Muscle layer of colon (tissue), 2 donors: ENCODE measurements around the gene CRB3.

ENCODE experiments used
- H3K27ac ChIP-seq: one replicate; pipeline ENCODE4 v1.7.0; 2013; ENCODE audit warnings: low read depth, mild to moderate bottlenecking, low read length, moderate library complexity
- H3K27me3 ChIP-seq, 2 donors: one replicate each; pipeline ENCODE4 v1.7.0; 2013; ENCODE audit warnings: low read length in 2 of 2, mild to moderate bottlenecking in 2 of 2; ENCODE audit not compliant: insufficient read depth in 2 of 2, control insufficient read depth in 1 of 2
- H3K36me3 ChIP-seq: one replicate; pipeline ENCODE4 v1.7.0; 2013; ENCODE audit warnings: mild to moderate bottlenecking, low read length; ENCODE audit not compliant: insufficient read depth
- H3K4me1 ChIP-seq: one replicate; pipeline ENCODE4 v1.7.0; 2013; ENCODE audit warnings: mild to moderate bottlenecking, low read length; ENCODE audit not compliant: insufficient read depth
- H3K4me3 ChIP-seq, 2 donors: one replicate each; pipeline ENCODE4 v1.7.0; 2013; ENCODE audit warnings: low read length in 2 of 2, low read depth in 1 of 2, mild to moderate bottlenecking in 1 of 2, moderate library complexity in 1 of 2
- H3K9ac ChIP-seq: one replicate; pipeline ENCODE4 v1.7.0; 2013; ENCODE audit warnings: low read length
- H3K9me3 ChIP-seq: one replicate; pipeline ENCODE4 v1.7.0; 2013; ENCODE audit warnings: mild to moderate bottlenecking, low read length
- donor health status: abdominal sarcoma.
- donor health status: Adenocarcinoma of cecum.

Gene CRB3, protein sequence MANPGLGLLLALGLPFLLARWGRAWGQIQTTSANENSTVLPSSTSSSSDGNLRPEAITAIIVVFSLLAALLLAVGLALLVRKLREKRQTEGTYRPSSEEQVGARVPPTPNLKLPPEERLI

DNA sequence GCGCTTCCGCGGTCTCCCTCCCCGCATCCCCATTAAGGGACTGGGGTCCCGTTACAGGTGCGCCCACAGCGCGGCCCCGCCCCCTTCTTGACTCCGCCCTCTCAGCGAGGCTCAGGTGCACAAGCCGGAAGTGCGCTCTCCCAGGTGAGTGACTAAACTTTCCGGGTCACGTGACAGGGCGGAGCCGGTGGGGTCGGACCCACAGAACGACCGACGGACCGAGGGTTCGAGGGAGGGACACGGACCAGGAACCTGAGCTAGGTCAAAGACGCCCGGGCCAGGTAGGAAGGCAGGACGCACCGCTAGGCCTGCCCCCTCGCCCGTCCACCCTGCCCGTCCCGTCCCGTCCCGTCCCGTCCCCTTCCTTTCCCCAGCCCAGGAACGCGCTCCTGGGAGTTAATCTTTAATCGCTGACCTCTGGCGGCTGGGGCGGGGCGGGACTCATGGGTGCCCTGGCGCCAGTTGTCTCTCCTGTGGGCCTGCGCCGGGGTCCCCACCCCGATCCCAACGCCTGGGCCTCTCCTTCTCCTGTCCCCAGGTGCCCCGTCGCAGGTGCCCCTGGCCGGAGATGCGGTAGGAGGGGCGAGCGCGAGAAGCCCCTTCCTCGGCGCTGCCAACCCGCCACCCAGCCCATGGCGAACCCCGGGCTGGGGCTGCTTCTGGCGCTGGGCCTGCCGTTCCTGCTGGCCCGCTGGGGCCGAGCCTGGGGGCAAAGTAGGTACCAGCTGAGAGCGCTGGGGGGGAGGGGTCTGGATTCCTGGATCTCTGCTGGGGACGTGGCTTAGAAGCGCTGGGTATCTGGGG is at the start of gene CRB3:
CRB3 (plus strand) TSS at position 202 of the 804 bp plus-strand sequence; CDS start at position 633, 431 bp downstream.
- peaks cover 0 to 22% of the 10 kb centered on the region in 2 donors for H3K27me3 ChIP-seq
- no peak within 1 kb of the TSS for H3K27ac ChIP-seq
- no peaks in the 10 kb centered on the region for H3K4me1 ChIP-seq
- no peaks in the 10 kb centered on the region for H3K36me3 ChIP-seq
- no peak within 1 kb of the TSS for H3K9ac ChIP-seq
- H3K9me3 ChIP-seq: no peaks in the 10 kb centered on the region
- H3K4me3 ChIP-seq: no peak within 1 kb of the TSS

DNA sequence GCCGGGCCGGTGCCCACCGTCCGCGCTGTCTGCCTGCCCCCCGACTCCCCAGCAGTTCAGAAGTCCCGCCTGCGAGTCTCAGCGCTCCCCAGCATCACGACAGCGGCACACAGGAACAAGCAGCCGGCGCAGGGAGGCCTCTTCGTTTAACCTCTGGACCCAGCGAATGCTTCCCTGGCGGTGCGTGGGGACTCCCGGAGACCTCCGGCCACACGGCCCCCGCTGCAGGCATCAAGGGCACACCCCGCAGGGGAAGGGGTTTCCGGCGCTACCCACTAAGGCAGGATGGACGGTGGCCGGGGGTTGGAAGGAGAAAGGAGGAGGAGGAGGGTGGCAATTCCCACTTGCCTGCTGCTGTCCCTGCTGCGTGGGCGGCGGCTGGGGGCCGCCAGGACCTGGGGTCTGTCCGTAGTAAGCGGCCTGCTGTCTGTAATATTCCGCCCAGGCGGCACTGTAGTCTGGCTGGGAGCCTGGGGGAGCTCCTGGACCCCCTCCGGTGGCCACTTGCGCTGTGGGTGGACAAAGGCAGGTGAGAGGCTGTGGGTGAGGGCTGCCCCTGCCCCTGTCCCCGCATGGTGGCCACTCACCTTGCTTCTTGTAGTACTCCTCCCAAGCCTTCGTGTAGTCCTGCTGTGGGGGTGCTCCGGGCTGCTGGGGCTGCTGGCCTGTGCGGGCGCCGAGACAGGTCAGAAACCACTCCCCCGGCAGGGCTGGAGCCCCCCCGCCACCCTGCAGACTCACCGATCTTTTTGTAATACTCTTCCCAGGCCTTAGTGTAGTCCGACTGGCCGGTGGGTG is 49.1 kb upstream of the CRB3 start:
- Histone ChIP-seq H3K4me3 (no peak overlapping the region), H3K4me1 (no peaks in the 10 kb centered on the region), H3K27ac (no peak overlapping the region), H3K27me3 (no peaks in the 10 kb centered on the region), H3K36me3 (peaks cover 49% of the 10 kb centered on the region), H3K9me3 (no peaks in the 10 kb centered on the region), H3K9ac (no peak overlapping the region)

DNA sequence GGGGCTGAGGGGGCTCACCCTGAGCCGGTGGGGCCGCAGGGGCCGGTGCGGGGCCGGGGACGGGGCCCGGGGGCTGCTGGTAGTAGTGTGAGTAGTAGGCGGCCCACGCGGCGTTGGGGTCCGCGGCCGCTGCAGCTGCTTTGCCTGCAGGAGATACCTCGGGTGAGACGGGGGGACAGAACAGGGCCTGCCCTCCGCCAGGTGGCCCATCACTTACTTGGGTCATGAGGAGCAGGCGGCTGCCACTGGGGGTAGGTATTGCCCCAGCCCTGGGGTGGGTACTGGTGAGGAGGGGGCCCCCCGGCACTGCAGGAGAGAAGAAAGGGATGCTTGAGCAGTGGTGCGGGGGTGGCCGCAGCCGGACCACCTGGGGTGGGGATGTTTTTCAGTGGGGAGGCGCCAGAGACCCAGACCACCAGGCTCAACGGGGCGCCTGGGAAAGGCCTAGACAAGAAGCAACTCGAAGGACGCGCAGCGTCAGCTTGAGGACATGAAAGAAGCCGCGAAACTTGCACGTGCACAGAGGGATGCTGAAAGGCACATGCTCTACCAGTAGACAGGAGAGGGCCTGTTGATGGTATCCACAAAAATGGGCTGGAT is 48.4 kb upstream of the CRB3 start:
- Histone ChIP-seq H3K36me3 (peaks cover 56% of the 10 kb centered on the region), H3K9me3 (no peaks in the 10 kb centered on the region), H3K4me1 (no peaks in the 10 kb centered on the region)

DNA sequence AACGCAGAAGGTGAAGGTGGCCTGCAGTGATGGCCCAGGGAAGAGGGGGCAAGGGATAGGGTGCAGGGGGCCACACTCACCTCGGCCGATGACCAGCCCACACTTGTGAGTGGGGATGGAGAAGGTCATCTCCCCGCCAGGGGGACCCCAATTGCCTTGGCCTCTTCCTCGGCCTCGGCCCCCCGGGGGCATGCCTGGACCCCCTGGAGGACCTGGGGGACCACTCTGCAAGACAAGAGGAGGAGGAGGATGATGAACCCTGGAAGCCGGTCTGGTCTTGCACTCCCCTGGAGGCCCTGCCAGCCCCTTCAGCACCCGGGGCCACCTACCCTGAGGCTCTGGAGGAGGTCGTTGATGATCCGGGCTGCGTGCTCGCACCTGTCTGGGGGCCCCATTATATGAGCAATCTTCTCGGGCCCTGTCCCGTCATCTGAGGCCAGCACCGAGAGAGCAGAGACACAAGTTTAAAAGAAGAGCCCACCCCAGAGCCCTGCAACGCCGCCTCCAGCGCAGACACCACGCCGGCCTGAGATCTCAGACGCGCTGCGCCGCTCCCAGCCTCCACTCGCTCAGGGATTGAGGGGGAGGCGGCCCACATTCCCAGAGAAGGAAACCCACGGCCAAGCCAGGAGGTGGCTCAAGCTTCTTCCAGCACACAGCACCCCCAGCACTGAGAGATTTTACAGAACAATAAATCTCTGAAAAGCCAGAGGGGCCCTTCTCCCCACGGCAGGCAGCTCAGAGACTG is 47.2 kb upstream of the CRB3 start:
- Histone ChIP-seq H3K4me1 (peaks cover 2% of the 10 kb centered on the region), H3K27me3 (no peaks in the 10 kb centered on the region), H3K9ac (no peak overlapping the region), H3K36me3 (peaks cover 61% of the 10 kb centered on the region), H3K27ac (no peak overlapping the region), H3K9me3 (no peaks in the 10 kb centered on the region), H3K4me3 (no peak overlapping the region)

More for the DNA sequence above, 48.4 kb upstream of the CRB3 start:
- no peak overlapping the region for H3K9ac ChIP-seq
- no peak overlapping the region for H3K4me3 ChIP-seq
- no peaks in the 10 kb centered on the region for H3K27me3 ChIP-seq
- no peak overlapping the region for H3K27ac ChIP-seq

DNA sequence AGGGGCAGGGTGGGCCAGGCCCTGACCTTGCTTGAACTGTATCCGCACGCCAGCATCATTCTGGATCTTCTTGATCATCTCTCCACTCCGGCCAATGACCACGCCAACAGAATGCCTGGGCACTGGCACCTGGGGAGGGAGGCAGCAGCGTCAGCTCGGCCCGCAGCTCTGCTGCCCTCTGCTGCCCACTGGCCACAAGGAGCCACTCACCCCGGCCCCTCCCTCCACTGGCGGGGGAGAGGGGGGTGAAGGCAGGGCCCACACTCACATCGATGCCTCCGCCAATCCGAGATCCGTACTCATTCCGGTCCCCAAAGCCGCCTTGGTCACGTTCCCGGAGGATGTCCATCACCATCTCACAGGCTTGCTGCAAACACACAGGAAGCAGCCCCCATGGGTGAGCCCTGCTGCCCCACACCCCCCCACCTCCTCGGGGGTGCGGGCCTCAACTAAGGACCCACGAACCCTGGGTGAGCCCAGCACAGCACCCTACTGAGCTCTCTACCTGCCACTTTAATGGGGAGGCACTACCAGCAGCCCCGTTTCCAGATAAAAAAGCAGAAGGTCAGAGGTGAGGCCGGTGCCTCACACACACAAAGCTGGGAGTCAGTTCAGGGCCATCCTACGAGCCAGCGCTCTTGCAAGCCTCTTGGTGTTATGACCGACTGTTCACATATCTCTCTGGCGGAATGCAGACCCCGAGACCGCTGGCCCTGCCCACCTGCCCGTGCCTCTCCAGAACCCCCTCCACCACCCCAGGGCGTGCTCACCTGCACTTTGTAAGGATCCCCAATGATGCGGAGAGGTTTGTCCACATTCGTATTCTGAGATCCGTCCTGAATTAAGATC is 46.1 kb upstream of the CRB3 start:
- no peak overlapping the region for H3K4me3 ChIP-seq
- H3K9ac ChIP-seq: no peak overlapping the region
- no peak overlapping the region for H3K27ac ChIP-seq
- no peaks in the 10 kb centered on the region for H3K9me3 ChIP-seq
- peaks cover 13% of the 10 kb centered on the region for H3K4me1 ChIP-seq
- no peaks in the 10 kb centered on the region for H3K27me3 ChIP-seq
- H3K36me3 ChIP-seq: peaks cover 61% of the 10 kb centered on the region

DNA sequence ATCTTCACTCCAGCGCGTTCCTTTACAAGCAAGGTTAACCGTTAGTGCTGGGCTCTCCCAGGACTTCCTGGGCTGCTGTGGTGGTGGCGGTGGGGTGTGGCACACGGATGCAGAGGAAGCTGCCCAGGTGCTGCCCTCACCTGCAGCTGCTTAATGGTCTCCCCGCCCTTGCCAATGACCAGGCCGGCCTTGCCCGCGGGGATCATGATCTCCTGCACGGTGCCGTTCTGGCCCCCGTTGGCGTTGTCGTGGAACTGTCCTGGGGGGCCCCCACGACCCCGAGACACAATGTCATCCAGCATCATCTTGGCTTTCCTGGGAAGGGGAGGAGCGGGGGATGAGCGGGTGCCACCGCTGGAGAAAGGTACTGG is 45.5 kb upstream of the CRB3 start:
- H3K27ac ChIP-seq: no peak overlapping the region
- peaks cover 61% of the 10 kb centered on the region for H3K36me3 ChIP-seq

DNA sequence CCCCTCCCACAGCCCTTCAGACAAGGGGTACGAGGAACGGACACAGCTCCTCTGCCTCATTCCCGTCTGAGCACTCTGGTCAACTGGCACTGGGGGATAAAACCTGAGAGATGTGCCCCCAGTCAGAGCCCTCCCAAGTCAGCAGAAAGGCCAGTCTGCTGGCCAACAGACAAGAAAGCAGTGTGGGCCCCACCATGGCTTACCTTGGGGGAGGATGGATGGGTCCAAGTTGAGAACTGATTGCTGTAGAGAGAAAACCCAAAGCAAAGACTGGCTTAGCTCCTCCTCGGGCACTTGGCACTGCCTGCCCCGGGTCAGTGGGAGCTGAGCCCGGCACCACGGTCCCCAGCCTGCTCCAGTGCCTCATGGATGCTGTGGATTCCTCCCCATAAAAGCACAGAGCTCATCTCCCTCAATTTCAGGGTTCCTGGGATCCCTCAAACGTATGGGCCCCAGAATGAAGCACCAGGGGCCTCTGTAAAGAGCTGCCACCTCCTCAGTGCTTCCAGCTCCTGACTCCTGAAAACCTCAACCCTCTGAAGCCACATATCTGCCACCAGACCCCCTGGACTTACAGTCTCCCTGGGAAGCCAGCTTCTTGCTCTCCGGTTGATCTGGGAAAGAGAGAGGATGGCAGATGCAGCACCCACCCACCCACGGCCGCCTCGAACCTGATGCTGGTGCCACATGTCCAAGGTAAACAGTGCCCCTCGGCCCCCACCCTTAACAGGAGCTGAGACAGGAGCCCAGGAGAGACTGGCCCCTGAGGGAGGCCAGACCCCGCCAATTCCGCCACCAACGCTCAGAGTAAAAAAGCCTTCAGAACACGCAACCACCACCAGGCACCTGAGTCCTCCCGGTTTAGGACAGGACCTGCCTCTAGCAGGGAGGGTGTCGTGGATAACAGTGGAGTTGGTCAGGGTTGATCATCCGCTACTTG is 42.7 kb upstream of the CRB3 start:
- Histone ChIP-seq H3K9ac (no peak overlapping the region), H3K27ac (no peak overlapping the region), H3K27me3 (no peaks in the 10 kb centered on the region), H3K4me3 (no peak overlapping the region), H3K9me3 (no peaks in the 10 kb centered on the region), H3K36me3 (peaks cover 48% of the 10 kb centered on the region), H3K4me1 (peaks cover 28% of the 10 kb centered on the region)

More for the DNA sequence above, 45.5 kb upstream of the CRB3 start:
- H3K4me3 ChIP-seq: no peak overlapping the region
- H3K9ac ChIP-seq: no peak overlapping the region
- H3K4me1 ChIP-seq: peaks cover 19% of the 10 kb centered on the region
- H3K9me3 ChIP-seq: no peaks in the 10 kb centered on the region
- no peaks in the 10 kb centered on the region for H3K27me3 ChIP-seq

DNA sequence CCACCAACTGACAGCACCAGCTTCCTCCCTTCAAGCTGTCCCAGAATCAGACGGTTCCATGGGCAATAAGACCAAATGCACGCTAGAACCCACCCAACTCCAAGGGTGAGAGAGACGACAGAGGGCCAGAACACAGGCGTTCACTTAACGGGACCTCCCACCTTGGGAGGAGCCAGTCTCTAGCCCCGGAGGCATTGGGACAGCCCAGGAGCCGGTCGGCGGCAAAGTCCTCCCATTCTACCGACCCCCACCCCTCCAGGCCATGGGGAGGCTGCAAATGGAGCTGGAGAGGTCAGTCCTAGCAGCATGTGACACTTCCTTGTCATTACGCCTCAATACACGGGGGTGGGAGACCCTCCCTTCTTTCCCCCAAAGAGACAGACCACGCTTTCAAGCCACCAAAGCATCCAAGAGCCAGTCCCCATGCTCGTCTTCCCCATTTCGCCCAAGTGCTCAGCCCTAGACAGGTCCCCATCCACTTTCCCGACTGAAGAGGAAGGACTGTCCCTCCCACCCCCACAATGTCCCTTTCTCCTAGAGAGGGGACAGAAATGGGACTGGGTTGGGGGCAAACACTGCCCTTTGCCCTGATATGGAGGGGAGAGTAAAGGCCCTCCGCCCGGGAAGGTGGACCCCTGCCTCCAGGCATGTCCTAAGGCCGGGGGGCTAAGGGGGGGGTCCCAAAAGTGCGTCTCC is 40.4 kb upstream of the CRB3 start:
- Histone ChIP-seq H3K9me3 (no peaks in the 10 kb centered on the region), H3K4me3 (peak overlapping the region; percentile 96 to 99), H3K4me1 (peaks cover 28% of the 10 kb centered on the region), H3K9ac (peak overlapping the region; percentile 44), H3K27ac (peak overlapping the region; percentile 73), H3K36me3 (peaks cover 25% of the 10 kb centered on the region), H3K27me3 (no peaks in the 10 kb centered on the region)

DNA sequence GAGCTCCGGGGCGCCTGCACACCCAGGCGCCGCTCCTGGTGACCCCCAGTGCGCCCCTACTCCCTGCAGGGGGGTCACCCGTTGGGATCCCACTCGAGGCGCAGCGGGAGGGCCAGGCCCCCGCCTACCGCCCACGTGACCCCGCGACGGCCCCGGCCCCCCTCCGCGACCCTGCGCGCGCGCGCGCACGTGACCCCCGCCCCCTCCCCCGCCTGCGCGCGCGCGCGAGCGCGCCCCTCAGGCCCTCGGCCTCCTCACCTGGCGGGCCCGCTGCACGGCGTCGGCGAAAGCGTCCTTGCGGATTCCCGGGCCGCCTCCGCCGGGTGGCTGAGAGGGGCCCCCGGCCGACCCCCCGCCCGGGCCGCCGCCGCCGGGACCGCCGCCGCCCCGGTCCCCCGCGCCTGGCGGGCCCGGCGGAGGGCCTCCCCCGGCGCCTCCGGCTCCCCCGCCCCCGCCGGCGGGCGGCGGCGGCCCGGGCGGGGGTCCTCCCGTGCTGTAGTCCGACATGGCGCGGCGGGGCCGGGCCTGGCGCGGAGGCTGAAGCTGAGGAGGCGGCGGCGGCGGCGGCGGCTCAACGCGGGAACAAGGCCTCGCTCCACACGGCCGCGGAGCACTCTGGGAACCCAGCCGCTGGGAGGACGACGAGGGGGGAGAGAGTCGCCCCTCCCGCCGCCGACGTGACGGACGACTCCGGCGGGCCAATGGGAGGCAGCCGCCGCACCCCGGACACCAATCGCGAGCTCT is 39.7 kb upstream of the CRB3 start, which contains the start of gene KHSRP:
KHSRP (minus strand) TSS at position 617 of the 744 bp plus-strand sequence; CDS start at position 507, 110 bp downstream.
- Histone ChIP-seq H3K4me1 (peaks cover 28% of the 10 kb centered on the region), H3K27ac (peak within 1 kb of the TSS; percentile 73), H3K9ac (peak within 1 kb of the TSS; percentile 44), H3K27me3 (no peaks in the 10 kb centered on the region), H3K36me3 (peaks cover 18% of the 10 kb centered on the region), H3K9me3 (no peaks in the 10 kb centered on the region), H3K4me3 (peak within 1 kb of the TSS; percentile 96 to 99)
